PFSK-1 (cell line): ENCODE measurements around the gene KLHL13.

Experiments used
- FOXP2 ChIP-seq: optimal IDR thresholded peaks from 2 replicates; pipeline ENCODE3; 2011; ENCODE audit warnings: borderline replicate concordance, control low read depth, inconsistent platforms; ENCODE audit not compliant: insufficient read depth; ENCODE audit errors: extremely low read length, extremely low read depth
- POLR2AphosphoS5 ChIP-seq: IDR thresholded peaks from 2 replicates; pipeline ENCODE4 v1.6.1; 2012; ENCODE audit warnings: low read depth, mild to moderate bottlenecking, control low read depth, low read length, moderate library complexity
- SIN3A ChIP-seq: IDR thresholded peaks from 2 replicates; pipeline ENCODE4 v1.6.1; 2012; ENCODE audit warnings: mild to moderate bottlenecking, low read length, moderate library complexity, borderline replicate concordance; ENCODE audit not compliant: insufficient read depth
- TAF1 ChIP-seq: IDR thresholded peaks from 2 replicates; pipeline ENCODE4 v1.6.1; 2012; ENCODE audit warnings: low read length, control low read depth, borderline replicate concordance; ENCODE audit not compliant: insufficient read depth
- TF ChIP-seq, protein P1 (sequence below), 2 experiments: IDR thresholded peaks; 2 replicates each; pipeline versions ENCODE4 v1.6.1 to v1.8.0; 2011 to 2012; ENCODE audit warnings: low read depth in 2 of 2, low read length in 2 of 2, control low read depth in 1 of 2, inconsistent platforms in 1 of 2, mild to moderate bottlenecking in 1 of 2, moderate library complexity in 1 of 2; ENCODE audit not compliant: insufficient read depth in 1 of 2

KLHL13 gene

DNA sequence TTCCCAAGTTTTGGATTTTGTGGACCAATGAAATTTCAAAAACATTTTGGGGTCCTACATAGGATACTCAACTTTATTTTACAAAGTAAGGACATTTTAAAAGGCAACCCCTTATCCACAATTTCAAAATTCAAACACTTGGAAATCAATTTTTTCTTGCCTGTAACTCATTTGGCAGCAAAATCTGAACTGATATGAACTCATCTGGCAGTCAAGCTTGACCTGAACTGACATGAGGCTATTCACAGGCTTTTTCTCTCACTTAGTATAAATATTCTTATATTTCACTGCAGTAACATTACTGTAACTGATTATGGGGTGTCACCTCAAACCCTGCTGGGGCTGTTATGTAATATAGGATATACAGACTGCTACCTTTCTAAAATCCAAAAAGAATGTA is 116.1 kb downstream of the KLHL13 start:
- TF ChIP-seq SIN3A (no peak), TAF1 (no peak), POLR2AphosphoS5 (no peak)

DNA sequence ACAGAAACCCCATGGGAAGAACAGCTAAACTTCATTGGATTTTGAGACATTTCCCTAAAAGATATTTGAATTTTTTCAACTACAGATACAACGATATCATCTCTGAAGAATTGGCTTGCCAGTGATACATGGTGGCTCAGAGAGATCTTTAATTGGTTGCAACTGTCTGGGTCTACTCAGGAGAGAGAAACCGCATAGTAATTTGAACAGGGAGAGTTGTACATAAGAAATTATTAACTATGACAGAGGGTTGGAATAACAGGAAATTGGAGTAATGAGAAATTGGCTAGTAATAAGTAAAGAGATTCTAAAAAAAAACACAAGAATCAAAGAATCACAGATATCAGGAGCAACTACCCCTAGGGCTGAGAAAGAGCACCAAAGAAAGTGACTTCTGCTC is 118.4 kb downstream of the KLHL13 start:
- TF ChIP-seq POLR2AphosphoS5 (no peak), SIN3A (no peak), FOXP2 (no peak), TAF1 (no peak)
- TF ChIP-seq, protein P1, sequence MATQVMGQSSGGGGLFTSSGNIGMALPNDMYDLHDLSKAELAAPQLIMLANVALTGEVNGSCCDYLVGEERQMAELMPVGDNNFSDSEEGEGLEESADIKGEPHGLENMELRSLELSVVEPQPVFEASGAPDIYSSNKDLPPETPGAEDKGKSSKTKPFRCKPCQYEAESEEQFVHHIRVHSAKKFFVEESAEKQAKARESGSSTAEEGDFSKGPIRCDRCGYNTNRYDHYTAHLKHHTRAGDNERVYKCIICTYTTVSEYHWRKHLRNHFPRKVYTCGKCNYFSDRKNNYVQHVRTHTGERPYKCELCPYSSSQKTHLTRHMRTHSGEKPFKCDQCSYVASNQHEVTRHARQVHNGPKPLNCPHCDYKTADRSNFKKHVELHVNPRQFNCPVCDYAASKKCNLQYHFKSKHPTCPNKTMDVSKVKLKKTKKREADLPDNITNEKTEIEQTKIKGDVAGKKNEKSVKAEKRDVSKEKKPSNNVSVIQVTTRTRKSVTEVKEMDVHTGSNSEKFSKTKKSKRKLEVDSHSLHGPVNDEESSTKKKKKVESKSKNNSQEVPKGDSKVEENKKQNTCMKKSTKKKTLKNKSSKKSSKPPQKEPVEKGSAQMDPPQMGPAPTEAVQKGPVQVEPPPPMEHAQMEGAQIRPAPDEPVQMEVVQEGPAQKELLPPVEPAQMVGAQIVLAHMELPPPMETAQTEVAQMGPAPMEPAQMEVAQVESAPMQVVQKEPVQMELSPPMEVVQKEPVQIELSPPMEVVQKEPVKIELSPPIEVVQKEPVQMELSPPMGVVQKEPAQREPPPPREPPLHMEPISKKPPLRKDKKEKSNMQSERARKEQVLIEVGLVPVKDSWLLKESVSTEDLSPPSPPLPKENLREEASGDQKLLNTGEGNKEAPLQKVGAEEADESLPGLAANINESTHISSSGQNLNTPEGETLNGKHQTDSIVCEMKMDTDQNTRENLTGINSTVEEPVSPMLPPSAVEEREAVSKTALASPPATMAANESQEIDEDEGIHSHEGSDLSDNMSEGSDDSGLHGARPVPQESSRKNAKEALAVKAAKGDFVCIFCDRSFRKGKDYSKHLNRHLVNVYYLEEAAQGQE (IDR thresholded peaks at IDR 0.05; ENCODE audit: insufficient read depth in 1 of 2, low read depth in 2 of 2, low read length in 2 of 2) = no peak

DNA sequence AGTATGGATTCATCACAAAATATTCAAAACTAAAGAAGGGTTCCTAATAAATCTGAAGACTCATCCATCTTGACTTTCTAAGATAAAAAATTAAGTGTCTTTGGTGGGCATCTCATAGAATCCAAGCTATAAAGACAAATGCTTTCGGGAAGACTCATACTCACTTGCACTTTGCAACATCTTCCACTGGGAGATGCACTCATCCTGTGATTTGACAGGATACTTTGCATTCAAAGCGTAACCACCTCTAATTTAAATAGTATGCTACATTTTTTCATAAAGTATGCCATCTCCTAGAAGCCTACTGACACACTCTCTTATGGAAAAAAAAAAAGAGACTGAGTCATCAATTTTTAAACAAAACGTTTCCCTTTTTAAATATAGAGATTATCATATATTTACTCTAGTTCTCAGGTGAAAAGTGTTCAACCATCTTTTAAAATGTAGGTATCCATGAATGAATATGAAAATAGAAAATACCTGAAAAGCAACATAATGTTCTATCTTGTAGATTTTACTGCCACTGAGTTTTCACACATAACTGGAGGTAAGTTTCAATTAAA is 119.6 kb downstream of the KLHL13 start:
- TF ChIP-seq POLR2AphosphoS5 (no peak), SIN3A (no peak), TAF1 (no peak), FOXP2 (no peak)
- TF ChIP-seq, protein P1 (IDR thresholded peaks at IDR 0.05; ENCODE audit: insufficient read depth in 1 of 2, low read depth in 2 of 2, low read length in 2 of 2) = no peak

DNA sequence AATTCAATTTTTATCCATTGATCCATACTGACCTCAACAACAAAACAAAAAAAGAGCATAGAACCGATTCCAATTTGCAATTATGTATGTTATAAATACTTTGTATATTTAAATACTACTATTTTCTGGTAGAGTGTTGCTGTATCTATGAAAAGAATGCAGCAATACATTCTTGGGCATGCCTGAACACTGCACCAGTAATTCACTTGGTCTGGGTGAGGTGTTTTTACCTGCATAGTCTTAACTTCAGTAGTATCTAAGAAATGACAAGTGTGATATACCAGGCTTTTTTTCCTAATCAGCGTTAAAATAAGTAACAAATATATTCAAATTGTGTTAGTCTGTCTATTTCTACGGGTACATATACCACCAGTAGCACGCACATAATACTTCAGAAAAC is 120.2 kb downstream of the KLHL13 start:
- TF ChIP-seq SIN3A (no peak), FOXP2 (no peak), POLR2AphosphoS5 (no peak), TAF1 (no peak)
- TF ChIP-seq, protein P1 (IDR thresholded peaks at IDR 0.05; ENCODE audit: insufficient read depth in 1 of 2, low read depth in 2 of 2, low read length in 2 of 2) = no peak

DNA sequence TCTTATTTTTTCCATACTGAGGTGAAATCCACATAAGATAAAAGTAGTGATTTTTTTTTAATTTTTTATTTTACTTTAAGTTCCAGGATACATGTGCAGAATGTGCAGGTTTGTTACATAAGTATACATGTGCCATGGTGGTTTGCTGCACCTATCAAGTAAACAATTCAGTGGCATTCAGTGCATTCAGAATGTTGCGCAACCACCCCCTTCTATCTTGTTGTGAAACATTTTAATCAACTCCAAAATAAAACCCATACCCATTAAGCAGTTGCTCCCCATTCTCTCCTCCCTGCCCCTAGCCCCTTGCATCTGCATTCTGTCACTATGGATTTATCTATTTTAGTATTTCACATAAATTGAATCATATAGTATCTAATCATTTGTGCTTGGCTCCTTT is 121.2 kb downstream of the KLHL13 start:
- no peak for TF ChIP-seq TAF1
- no peak for TF ChIP-seq FOXP2
- no peak for TF ChIP-seq SIN3A
- no peak for TF ChIP-seq POLR2AphosphoS5
- TF ChIP-seq, protein P1 (IDR thresholded peaks at IDR 0.05; ENCODE audit: insufficient read depth in 1 of 2, low read depth in 2 of 2, low read length in 2 of 2) = no peak
